Bronchial epithelial cell (primary cell): ENCODE measurements around the gene RNFT1. TPM values are rescaled to one million over a fixed set of nuclear protein-coding genes. Genes with fewer than 3 reads are reported as not detected.
"Not testable (repeated sequence)": the region's sequence is repeated elsewhere in the genome, so short reads cannot be mapped to it uniquely, and the experiment has no call there.

Source experiments
- DNase-seq: peaks from one replicate; pipeline ENCODE4 v3.0.0-alpha.2; 2010; ENCODE audit warnings: low read depth
- FAIRE-seq: peaks from 2 replicates; lab custom pipeline; 2011; peaks lifted over from hg19 to GRCh38; lab: Jason Lieb, UNC
- H3K27me3 ChIP-seq: 2 replicates; pipeline ENCODE4 v1.5.1; 2011; ENCODE audit warnings: low read length; ENCODE audit not compliant: control insufficient read depth, insufficient read depth
- H3K36me3 ChIP-seq: 2 replicates; pipeline ENCODE4 v1.5.1; 2011; ENCODE audit warnings: low read length; ENCODE audit not compliant: control insufficient read depth, insufficient read depth
- H3K4me3 ChIP-seq: 2 replicates; pipeline ENCODE4 v1.5.1; 2011; ENCODE audit warnings: mild to moderate bottlenecking, low read depth, low read length, control low read depth
- total RNA-seq: library from RNA; depleted of rRNA; stranded (reverse); fragments of >200 nt; gene quantifications from 2 replicates; pipeline ENCODE4 v1.2.1, GENCODE V29; 2014
- TF ChIP-seq, protein P1 (sequence below): IDR thresholded peaks from 2 replicates; pipeline ENCODE4 v1.5.1; 2011; ENCODE audit warnings: mild to moderate bottlenecking, moderate library complexity, low read length, control low read depth, inconsistent platforms; ENCODE audit not compliant: insufficient read depth, severe bottlenecking

Gene RNFT1, protein sequence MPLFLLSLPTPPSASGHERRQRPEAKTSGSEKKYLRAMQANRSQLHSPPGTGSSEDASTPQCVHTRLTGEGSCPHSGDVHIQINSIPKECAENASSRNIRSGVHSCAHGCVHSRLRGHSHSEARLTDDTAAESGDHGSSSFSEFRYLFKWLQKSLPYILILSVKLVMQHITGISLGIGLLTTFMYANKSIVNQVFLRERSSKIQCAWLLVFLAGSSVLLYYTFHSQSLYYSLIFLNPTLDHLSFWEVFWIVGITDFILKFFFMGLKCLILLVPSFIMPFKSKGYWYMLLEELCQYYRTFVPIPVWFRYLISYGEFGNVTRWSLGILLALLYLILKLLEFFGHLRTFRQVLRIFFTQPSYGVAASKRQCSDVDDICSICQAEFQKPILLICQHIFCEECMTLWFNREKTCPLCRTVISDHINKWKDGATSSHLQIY
- total RNA-seq = 8.4 and 17.0 TPM in 2 replicates

DNA sequence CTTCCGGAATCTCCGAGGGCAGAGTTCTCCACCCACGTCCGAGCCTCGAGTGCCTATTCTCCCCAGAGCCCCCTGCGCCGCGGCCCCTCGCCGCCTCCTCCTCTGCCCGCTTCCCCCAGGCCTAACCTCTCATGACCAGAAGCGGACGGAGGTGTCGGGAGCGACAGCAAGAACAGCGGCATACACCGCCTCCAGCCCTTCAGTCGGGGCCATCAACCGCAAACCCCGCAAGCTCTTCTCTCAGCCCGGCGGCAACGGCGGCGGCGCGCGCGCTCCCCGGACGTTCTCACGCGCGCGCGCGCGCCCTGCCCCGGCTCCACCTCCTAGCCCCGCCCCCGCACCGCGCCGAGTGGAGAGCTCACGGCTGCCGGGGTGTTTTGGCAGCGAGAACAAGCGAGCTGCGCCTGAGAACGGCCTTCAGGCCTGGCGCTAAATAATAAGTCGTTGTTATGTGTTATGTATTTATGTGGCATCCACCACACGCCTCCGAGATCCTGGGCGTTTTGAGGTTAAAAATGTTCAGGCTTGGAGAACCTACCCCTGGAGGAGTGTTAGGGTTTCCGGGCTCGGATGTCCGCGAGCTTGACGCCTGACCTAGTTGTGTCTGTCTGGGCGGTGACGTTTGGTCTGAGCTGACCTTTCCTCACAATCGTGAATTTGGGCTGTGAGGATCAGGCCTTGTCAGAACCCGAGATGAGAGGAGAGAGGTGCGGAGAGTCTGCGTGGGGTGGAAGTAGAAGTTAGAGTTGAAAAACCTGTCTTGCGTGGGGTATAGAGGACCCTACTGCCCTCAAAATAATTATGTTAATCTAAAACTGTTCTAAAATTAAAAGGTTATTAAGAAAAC lies at the start of gene RNFT1:
Gene RNFT1, minus strand, starts transcription at position 259 of the 847 bp plus-strand sequence. Its CDS starts 77 bp downstream, at position 182.
- TF ChIP-seq, protein P1, sequence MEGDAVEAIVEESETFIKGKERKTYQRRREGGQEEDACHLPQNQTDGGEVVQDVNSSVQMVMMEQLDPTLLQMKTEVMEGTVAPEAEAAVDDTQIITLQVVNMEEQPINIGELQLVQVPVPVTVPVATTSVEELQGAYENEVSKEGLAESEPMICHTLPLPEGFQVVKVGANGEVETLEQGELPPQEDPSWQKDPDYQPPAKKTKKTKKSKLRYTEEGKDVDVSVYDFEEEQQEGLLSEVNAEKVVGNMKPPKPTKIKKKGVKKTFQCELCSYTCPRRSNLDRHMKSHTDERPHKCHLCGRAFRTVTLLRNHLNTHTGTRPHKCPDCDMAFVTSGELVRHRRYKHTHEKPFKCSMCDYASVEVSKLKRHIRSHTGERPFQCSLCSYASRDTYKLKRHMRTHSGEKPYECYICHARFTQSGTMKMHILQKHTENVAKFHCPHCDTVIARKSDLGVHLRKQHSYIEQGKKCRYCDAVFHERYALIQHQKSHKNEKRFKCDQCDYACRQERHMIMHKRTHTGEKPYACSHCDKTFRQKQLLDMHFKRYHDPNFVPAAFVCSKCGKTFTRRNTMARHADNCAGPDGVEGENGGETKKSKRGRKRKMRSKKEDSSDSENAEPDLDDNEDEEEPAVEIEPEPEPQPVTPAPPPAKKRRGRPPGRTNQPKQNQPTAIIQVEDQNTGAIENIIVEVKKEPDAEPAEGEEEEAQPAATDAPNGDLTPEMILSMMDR = no peak
- H3K27me3 ChIP-seq = no peaks in the 10 kb centered on the region
- FAIRE-seq (no peak), DNase-seq (peak; percentile 58)
- no peaks in the 10 kb centered on the region for H3K36me3 ChIP-seq
- peak within 1 kb of the TSS; percentile 80 for H3K4me3 ChIP-seq

DNA sequence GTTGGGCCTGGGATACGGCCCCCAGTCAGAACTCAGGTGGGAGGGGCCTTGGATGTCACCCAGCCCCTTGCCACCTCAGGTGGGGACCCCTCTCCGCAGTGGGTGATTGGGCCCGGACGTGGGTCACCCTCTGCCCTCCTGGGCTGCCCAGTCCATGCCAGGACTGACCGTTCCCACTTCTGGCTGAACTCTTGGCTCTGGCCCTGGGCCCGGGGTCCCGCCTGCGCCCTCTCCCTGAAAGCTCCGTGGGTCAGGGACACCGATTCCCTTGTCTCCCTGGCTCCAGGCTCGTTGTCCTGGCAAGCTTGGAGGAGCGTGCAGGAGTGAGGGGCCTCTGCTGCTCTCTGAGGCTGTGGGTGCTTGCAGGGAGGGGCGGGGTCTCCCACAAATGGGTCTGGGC lies 44.8 kb upstream of the RNFT1 start:
- not testable (repeated sequence) for H3K4me3 ChIP-seq, H3K36me3 ChIP-seq, H3K27me3 ChIP-seq, DNase-seq, FAIRE-seq

DNA sequence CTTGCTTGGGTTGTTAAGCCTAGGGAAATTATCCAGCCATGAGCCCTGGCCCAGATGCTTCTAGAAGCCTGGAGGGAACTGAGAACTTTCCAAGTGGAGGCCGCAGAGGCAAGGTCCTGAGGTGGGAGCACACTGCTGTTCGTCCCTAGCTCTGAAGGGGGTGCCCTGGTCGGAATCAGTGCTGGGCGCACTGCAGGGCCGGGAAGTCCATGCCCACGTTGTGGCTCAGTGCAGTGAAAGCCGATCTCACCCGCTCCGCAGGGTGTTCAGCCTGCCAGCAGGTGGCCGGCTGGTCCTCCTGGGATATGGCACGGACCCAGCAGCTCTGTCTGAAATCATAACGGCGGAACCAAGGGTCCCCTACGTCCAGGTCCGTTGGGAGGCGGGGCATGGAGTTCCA lies 43.8 kb upstream of the RNFT1 start:
- not testable (repeated sequence) for DNase-seq, H3K36me3 ChIP-seq, H3K4me3 ChIP-seq, H3K27me3 ChIP-seq, FAIRE-seq

DNA sequence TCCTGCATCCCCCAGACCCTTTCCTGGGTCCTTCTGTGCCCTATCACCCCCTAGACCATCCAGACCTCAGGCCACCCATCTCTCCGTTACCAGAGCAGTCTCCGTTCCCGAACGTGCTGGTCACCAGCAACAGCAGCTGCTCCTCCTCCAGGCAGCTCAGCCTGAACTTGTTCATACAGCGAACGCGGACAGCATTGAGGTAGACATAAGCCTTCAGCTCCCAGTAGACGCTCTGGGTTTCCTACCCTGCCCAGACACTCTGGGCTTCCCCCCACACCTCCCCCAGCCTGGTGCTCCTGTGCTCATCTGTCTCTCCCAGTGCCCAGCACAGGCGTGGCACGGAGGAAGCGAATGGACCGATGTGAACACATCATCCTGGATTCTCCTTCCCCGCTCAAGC lies 41.6 kb upstream of the RNFT1 start:
- Histone ChIP-seq H3K4me3 (no peak overlapping the region), H3K36me3 (no peaks in the 10 kb centered on the region), H3K27me3 (no peaks in the 10 kb centered on the region)
- TF ChIP-seq, protein P1 = no peak
- no peak for DNase-seq
- FAIRE-seq = no peak

DNA sequence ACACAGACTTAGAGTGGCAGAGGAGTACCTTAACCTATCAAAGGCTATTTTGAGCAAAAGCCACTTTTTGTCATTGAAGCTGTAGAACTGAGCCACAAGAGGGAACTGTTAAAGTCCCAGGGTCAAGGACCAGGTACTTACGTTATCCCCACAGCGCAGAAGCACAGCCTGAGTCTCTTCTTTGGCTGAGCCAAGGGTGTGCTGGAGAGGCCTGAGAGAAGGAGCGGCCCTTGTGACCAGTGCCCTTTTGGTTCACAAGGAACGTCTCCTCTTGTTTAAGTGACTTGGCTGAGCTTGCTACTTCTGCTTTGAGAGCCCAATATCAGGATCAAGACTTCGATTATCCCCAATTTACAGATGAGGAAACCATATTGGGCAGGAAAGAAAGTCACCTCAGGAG lies 40.0 kb upstream of the RNFT1 start:
- FAIRE-seq, H3K27me3 ChIP-seq, DNase-seq, H3K36me3 ChIP-seq, H3K4me3 ChIP-seq: not testable (repeated sequence)

DNA sequence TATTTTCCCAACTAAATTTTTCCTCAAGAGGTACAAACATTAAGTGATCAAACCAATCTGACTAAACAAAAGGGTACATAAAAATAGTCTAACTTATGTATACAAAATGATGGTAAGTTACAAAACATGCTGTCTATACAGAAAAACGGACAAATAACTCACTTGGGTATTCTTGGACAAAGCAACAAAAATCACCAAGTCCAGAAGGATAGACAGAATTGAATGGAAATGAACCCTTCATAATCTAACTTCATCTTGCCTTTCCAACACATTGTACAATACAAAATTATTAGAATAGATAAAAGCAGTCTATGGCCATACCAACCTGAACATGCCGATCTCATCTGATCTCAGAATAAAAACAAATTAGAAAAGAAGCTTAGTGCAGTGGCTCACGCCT lies 37.9 kb upstream of the RNFT1 start:
- not testable (repeated sequence) for FAIRE-seq, DNase-seq, H3K36me3 ChIP-seq, H3K27me3 ChIP-seq, H3K4me3 ChIP-seq

DNA sequence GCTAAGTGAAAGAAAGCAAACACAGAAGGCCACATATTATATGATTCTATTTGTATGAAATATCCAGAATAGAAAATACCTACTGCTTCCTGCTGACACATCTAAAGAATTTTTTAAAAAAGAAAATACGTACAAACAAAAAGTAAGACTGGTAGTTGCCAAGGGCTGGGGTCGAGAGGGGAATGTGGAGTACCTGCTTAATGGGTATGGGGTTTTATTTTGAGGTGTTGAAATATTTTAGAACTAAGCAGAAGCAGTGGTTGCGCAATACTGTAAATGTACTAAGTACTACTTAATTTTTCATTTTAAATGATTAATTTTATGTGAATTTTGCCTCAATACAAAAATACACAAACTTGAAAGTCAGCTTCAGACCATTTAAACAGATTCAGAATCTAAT lies 32.1 kb upstream of the RNFT1 start:
- not testable (repeated sequence) for DNase-seq, H3K4me3 ChIP-seq, H3K36me3 ChIP-seq, H3K27me3 ChIP-seq, FAIRE-seq

DNA sequence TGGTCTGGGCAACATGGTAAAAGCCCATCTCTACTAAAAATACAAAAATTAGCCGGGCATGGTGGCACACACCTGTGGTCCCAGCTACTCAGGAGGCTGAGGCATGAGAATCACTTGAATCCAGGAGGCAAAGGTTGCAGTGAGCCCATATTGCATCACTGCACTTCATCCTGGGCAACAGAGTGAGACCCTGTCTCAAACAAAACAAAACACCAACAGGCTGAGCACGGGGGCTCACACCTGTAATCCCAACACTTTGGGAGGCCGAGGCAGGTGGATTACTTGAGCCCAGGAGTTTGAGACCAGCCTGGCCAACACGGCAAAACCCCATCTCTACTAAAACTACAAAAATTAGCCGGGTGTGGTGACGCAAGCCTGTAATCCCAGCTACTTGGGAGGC lies 10.6 kb upstream of the RNFT1 start:
- FAIRE-seq, DNase-seq, H3K27me3 ChIP-seq: not testable (repeated sequence)

DNA sequence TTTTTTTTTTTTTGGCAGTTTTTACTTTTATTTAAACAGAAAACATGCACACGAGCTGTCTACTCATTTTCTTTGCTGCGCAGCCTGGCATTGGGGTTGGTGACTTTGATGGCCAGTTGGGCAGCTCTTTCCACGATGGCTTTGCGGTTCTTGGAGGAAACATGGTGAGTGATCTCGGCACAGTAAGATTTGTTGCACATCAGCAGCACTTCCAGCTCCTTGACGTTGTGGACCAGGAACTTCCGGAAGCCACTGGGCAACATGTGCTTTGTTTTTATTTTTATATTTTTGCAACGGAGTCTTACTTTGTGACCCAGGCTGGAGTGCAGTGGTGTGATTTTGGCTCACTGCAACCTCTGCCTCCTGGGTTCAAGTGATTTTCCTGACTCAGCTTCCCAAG lies 8.9 kb upstream of the RNFT1 start:
- DNase-seq, FAIRE-seq, H3K36me3 ChIP-seq, H3K4me3 ChIP-seq, H3K27me3 ChIP-seq: not testable (repeated sequence)

More for the DNA sequence above, 10.6 kb upstream of the RNFT1 start:
- not testable (repeated sequence) for H3K4me3 ChIP-seq, H3K36me3 ChIP-seq
